Globus pallidus (tissue), 1 donor: ENCODE measurements around the gene P2RY8.
"Not testable (repeated sequence)": the region's sequence is repeated elsewhere in the genome, so short reads cannot be mapped to it uniquely, and the experiment has no call there.

ENCODE experiments used
- DNase-seq: peaks from one replicate; pipeline ENCODE4 v3.0.0-alpha.2; 2015; ENCODE audit warnings: low spot score

P2RY8 gene

GRCh38 chrX:1464041-1464970, 72.7 kb downstream of the P2RY8 start:
- no peak for DNase-seq

GRCh38 chrX:1463581-1463980, 73.4 kb downstream of the P2RY8 start:
- DNase-seq = no peak

- no peak for DNase-seq
Measured at GRCh38 chrX:1462596-1463251, 74.3 kb downstream of the P2RY8 start.

- no peak for DNase-seq
Measured at GRCh38 chrX:1462110-1462509, 74.9 kb downstream of the P2RY8 start.

- DNase-seq = no peak
Measured at GRCh38 chrX:1455948-1456280, 81.1 kb downstream of the P2RY8 start.

GRCh38 chrX:1453951-1454785, 82.8 kb downstream of the P2RY8 start:
- DNase-seq = peak; percentile 71

GRCh38 chrX:1453395-1453783, 83.6 kb downstream of the P2RY8 start:
- DNase-seq = no peak

GRCh38 chrX:1452516-1453394, 84.2 kb downstream of the P2RY8 start, which contains the start of gene ASMTL:
Gene ASMTL (minus strand): TSS chrX:1452909. CDS start chrX:1452840, 69 bp downstream.
- peak; percentile 100 for DNase-seq

- DNase-seq = no peak
Measured at GRCh38 chrX:1451661-1452515, 85.1 kb downstream of the P2RY8 start.

GRCh38 chrX:1451251-1451660, 85.7 kb downstream of the P2RY8 start:
- no peak for DNase-seq

- DNase-seq = no peak
Measured at GRCh38 chrX:1450361-1451161, 86.4 kb downstream of the P2RY8 start.

- DNase-seq = no peak
Measured at GRCh38 chrX:1449823-1450149, 87.2 kb downstream of the P2RY8 start.

- no peak for DNase-seq
Measured at GRCh38 chrX:1449036-1449822, 87.8 kb downstream of the P2RY8 start.

- DNase-seq = not testable (repeated sequence)
Measured at GRCh38 chrX:1448573-1449001, 88.4 kb downstream of the P2RY8 start.

GRCh38 chrX:1447969-1448572, 88.9 kb downstream of the P2RY8 start:
- DNase-seq = not testable (repeated sequence)

- not testable (repeated sequence) for DNase-seq
Measured at GRCh38 chrX:1446984-1447968, 89.7 kb downstream of the P2RY8 start.
